HepG2 (cell line): ENCODE data around the gene RPSA. TPM values are rescaled to one million over a fixed set of nuclear protein-coding genes. Genes with fewer than 3 reads are reported as not detected.

Experiments
- ERF ChIP-seq: IDR thresholded peaks from 2 replicates; pipeline ENCODE4 v1.6.1; 2018; ENCODE audit warnings: missing biosample characterization, missing genetic modification reagents
- TRIM24 ChIP-seq: sonication (generic); formaldehyde crosslinking; IDR thresholded peaks from 2 replicates; pipeline ENCODE4 v1.8.0; 2022; ENCODE audit warnings: mild to moderate bottlenecking, missing genetic modification reagents
- ZNF224 ChIP-seq: sonication (generic); formaldehyde crosslinking; IDR thresholded peaks from 2 replicates; pipeline ENCODE4 v1.5.0; 2020; ENCODE audit warnings: mild to moderate bottlenecking, missing genetic modification reagents
- ZNF230 ChIP-seq: sonication (generic); formaldehyde crosslinking; IDR thresholded peaks from 2 replicates; pipeline ENCODE4 v1.4.0; 2020; ENCODE audit warnings: mild to moderate bottlenecking, missing genetic modification reagents
- ZZZ3 ChIP-seq: sonication (generic); formaldehyde crosslinking; IDR thresholded peaks from 2 replicates; pipeline ENCODE4 v1.4.0; 2020; ENCODE audit warnings: missing genetic modification reagents, mild to moderate bottlenecking, borderline replicate concordance
- polyA plus RNA-seq, 8 experiments: library from polyadenylated mRNA; depleted of rRNA in 3 of 8; stranded (reverse) in 7 of 8; unstranded in 1 of 8; fragments of >200 nt; fragmentation: Illumina TruSeq in 4 of 8; extraction: Trizol in 4 of 8; gene quantifications; 2 replicates each; pipeline versions ENCODE4 v1.2.1 to v1.2.3, GENCODE V29; 2011 to 2016; ENCODE audit warnings: low read depth in 4 of 8, missing spikeins in 1 of 8, mixed read lengths in 1 of 8; ENCODE audit not compliant: insufficient read depth in 1 of 8
- total RNA-seq, 5 experiments: library from RNA; depleted of rRNA; stranded (reverse); fragments of >200 nt; fragmentation: Illumina TruSeq; extraction: Trizol; gene quantifications; 2 replicates each; pipeline ENCODE4 v1.2.3, GENCODE V29; 2016; ENCODE audit warnings: low read depth in 1 of 5
- TF ChIP-seq, protein P1 (sequence below): sonication (generic); formaldehyde crosslinking; IDR thresholded peaks from 2 replicates; pipeline ENCODE4 v1.4.0; 2020; ENCODE audit warnings: missing genetic modification reagents, low read depth, mild to moderate bottlenecking, borderline replicate concordance
- TF ChIP-seq, protein P2 (sequence below): sonication (generic); formaldehyde crosslinking; IDR thresholded peaks from 2 replicates; pipeline ENCODE4 v1.9.0; 2021; ENCODE audit warnings: mild to moderate bottlenecking, missing genetic modification reagents
- TF ChIP-seq, protein P3 (sequence below): IDR thresholded peaks from 2 replicates; pipeline ENCODE4 v1.6.1; 2012; ENCODE audit warnings: inconsistent platforms
- TF ChIP-seq, protein P4 (sequence below): sonication (generic); formaldehyde crosslinking; IDR thresholded peaks from 2 replicates; pipeline ENCODE4 v1.5.1; 2020; ENCODE audit warnings: mild to moderate bottlenecking, moderate library complexity, missing genetic modification reagents
- TF ChIP-seq, protein P5 (sequence below): sonication (generic); formaldehyde crosslinking; IDR thresholded peaks from 2 replicates; pipeline ENCODE4 v1.4.0; 2020; ENCODE audit warnings: missing genetic modification reagents
- TF ChIP-seq, protein P6 (sequence below): sonication (generic); formaldehyde crosslinking; IDR thresholded peaks from 2 replicates; pipeline ENCODE4 v1.9.0; 2022; ENCODE audit warnings: missing genetic modification reagents, mild to moderate bottlenecking, borderline replicate concordance

Gene RPSA
- total and polyA plus RNA-seq, 2 of the 13 experiments (the other 11 are each of a cell fraction or from before 2014, with no cell fraction given) = 1,683 to 3,226 TPM

DNA sequence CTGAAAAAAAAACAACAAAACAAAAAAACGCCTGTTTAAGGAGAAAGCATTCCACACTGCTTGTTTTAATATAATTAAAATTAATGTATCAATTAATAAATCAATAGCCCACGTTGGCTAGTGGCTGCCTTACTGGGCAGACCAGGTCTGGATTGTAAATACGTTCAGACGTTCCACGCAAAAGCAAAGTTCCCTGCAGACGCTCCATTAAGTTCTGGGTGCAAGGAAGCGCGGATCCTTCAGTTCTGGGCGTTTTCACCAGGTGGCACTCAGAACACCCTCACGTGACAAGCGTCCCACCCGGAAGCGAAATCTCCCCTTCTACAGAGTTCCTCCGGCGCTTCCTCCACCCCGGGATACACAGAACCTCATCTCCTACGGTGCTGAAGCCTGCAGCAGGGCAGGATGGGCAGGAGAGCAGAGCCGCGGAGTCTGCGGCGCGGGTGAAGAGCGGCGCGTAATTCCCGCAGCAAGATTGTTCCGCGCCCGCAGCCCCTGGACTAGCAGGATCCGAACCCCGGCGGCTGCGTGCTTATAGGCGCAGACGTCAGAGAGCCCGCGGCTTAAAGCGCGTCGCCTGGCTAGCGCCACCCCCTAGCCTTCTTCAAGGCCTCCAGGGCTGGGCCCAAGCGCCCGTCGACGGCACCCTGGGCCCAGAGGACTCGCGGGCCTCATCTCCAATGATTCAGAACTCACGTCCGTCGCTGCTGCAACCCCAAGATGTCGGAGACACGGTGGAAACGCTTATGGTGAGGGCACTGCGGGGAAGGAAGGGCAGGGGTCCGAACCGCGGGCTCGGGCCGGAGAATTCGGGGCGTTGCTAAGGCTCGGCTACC lies 23.3 kb upstream of the RPSA start, which contains the start of gene SLC25A38 (continued):
- TF ChIP-seq, protein P1, sequence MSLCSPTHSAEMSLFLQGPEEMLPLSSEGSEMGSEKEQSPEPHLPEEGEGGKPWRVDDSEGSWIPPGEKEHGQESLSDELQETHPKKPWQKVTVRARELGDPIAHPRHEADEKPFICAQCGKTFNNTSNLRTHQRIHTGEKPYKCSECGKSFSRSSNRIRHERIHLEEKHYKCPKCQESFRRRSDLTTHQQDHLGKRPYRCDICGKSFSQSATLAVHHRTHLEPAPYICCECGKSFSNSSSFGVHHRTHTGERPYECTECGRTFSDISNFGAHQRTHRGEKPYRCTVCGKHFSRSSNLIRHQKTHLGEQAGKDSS (CRISPR knock-in tag) = peak; percentile 64; the same call in 1 of the 2 replicates
- TF ChIP-seq, protein P2, sequence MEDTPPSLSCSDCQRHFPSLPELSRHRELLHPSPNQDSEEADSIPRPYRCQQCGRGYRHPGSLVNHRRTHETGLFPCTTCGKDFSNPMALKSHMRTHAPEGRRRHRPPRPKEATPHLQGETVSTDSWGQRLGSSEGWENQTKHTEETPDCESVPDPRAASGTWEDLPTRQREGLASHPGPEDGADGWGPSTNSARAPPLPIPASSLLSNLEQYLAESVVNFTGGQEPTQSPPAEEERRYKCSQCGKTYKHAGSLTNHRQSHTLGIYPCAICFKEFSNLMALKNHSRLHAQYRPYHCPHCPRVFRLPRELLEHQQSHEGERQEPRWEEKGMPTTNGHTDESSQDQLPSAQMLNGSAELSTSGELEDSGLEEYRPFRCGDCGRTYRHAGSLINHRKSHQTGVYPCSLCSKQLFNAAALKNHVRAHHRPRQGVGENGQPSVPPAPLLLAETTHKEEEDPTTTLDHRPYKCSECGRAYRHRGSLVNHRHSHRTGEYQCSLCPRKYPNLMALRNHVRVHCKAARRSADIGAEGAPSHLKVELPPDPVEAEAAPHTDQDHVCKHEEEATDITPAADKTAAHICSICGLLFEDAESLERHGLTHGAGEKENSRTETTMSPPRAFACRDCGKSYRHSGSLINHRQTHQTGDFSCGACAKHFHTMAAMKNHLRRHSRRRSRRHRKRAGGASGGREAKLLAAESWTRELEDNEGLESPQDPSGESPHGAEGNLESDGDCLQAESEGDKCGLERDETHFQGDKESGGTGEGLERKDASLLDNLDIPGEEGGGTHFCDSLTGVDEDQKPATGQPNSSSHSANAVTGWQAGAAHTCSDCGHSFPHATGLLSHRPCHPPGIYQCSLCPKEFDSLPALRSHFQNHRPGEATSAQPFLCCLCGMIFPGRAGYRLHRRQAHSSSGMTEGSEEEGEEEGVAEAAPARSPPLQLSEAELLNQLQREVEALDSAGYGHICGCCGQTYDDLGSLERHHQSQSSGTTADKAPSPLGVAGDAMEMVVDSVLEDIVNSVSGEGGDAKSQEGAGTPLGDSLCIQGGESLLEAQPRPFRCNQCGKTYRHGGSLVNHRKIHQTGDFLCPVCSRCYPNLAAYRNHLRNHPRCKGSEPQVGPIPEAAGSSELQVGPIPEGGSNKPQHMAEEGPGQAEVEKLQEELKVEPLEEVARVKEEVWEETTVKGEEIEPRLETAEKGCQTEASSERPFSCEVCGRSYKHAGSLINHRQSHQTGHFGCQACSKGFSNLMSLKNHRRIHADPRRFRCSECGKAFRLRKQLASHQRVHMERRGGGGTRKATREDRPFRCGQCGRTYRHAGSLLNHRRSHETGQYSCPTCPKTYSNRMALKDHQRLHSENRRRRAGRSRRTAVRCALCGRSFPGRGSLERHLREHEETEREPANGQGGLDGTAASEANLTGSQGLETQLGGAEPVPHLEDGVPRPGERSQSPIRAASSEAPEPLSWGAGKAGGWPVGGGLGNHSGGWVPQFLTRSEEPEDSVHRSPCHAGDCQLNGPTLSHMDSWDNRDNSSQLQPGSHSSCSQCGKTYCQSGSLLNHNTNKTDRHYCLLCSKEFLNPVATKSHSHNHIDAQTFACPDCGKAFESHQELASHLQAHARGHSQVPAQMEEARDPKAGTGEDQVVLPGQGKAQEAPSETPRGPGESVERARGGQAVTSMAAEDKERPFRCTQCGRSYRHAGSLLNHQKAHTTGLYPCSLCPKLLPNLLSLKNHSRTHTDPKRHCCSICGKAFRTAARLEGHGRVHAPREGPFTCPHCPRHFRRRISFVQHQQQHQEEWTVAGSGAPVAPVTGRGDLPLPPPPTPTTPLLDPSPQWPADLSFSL = no peak
- TF ChIP-seq, protein P3, sequence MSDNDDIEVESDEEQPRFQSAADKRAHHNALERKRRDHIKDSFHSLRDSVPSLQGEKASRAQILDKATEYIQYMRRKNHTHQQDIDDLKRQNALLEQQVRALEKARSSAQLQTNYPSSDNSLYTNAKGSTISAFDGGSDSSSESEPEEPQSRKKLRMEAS = peak; percentile 83
- TF ChIP-seq TRIM24 (CRISPR knock-in tag) = no peak
- TF ChIP-seq, protein P4, sequence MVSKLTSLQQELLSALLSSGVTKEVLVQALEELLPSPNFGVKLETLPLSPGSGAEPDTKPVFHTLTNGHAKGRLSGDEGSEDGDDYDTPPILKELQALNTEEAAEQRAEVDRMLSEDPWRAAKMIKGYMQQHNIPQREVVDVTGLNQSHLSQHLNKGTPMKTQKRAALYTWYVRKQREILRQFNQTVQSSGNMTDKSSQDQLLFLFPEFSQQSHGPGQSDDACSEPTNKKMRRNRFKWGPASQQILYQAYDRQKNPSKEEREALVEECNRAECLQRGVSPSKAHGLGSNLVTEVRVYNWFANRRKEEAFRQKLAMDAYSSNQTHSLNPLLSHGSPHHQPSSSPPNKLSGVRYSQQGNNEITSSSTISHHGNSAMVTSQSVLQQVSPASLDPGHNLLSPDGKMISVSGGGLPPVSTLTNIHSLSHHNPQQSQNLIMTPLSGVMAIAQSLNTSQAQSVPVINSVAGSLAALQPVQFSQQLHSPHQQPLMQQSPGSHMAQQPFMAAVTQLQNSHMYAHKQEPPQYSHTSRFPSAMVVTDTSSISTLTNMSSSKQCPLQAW (CRISPR knock-in tag) = 0 out of 2 replicates have a peak, but pooled peaks have one; percentile 54
- TF ChIP-seq ZNF224 (CRISPR knock-in tag) = 0 out of 2 replicates have a peak, but pooled peaks have one; percentile 29
- no peak; the same call in 1 of the 2 replicates for TF ChIP-seq ZNF230 (CRISPR knock-in tag)
- no peak for TF ChIP-seq ZZZ3
- TF ChIP-seq, protein P5, sequence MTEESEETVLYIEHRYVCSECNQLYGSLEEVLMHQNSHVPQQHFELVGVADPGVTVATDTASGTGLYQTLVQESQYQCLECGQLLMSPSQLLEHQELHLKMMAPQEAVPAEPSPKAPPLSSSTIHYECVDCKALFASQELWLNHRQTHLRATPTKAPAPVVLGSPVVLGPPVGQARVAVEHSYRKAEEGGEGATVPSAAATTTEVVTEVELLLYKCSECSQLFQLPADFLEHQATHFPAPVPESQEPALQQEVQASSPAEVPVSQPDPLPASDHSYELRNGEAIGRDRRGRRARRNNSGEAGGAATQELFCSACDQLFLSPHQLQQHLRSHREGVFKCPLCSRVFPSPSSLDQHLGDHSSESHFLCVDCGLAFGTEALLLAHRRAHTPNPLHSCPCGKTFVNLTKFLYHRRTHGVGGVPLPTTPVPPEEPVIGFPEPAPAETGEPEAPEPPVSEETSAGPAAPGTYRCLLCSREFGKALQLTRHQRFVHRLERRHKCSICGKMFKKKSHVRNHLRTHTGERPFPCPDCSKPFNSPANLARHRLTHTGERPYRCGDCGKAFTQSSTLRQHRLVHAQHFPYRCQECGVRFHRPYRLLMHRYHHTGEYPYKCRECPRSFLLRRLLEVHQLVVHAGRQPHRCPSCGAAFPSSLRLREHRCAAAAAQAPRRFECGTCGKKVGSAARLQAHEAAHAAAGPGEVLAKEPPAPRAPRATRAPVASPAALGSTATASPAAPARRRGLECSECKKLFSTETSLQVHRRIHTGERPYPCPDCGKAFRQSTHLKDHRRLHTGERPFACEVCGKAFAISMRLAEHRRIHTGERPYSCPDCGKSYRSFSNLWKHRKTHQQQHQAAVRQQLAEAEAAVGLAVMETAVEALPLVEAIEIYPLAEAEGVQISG (CRISPR knock-in tag) = peak; percentile 69
- TF ChIP-seq ERF (CRISPR knock-in tag) = peak; percentile 65; the same call in 1 of the 2 replicates
- TF ChIP-seq, protein P6, sequence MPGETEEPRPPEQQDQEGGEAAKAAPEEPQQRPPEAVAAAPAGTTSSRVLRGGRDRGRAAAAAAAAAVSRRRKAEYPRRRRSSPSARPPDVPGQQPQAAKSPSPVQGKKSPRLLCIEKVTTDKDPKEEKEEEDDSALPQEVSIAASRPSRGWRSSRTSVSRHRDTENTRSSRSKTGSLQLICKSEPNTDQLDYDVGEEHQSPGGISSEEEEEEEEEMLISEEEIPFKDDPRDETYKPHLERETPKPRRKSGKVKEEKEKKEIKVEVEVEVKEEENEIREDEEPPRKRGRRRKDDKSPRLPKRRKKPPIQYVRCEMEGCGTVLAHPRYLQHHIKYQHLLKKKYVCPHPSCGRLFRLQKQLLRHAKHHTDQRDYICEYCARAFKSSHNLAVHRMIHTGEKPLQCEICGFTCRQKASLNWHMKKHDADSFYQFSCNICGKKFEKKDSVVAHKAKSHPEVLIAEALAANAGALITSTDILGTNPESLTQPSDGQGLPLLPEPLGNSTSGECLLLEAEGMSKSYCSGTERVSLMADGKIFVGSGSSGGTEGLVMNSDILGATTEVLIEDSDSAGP (CRISPR knock-in tag) = peak; percentile 87; the same call in 1 of the 2 replicates
